H1 (cell line): ENCODE data around the gene KCNJ10.

ENCODE experiments used
- BACH1 ChIP-seq: IDR thresholded peaks from 2 replicates; pipeline ENCODE4 v1.6.1; 2012; ENCODE audit warnings: low read length, improper control_type of control experiment
- CTCF ChIP-seq, 3 experiments: IDR thresholded peaks; 1 replicate in 2 of 3; 2 replicates in 1 of 3; pipeline versions ENCODE4 v1.5.1 to v1.6.1; 2011; ENCODE audit warnings: low read length in 3 of 3, mild to moderate bottlenecking in 3 of 3, inconsistent platforms in 2 of 3, low read depth in 1 of 3, moderate library complexity in 1 of 3; ENCODE audit not compliant: insufficient read depth in 1 of 3; ENCODE audit errors: control extremely low read depth in 1 of 3
- POLR2A ChIP-seq, 2 experiments: IDR thresholded peaks; 1 replicate in 1 of 2; 2 replicates in 1 of 2; pipeline ENCODE4 v1.6.1; 2011; ENCODE audit warnings: low read depth in 2 of 2, low read length in 2 of 2, mild to moderate bottlenecking in 2 of 2; ENCODE audit errors: control extremely low read depth in 1 of 2
- RNF2 ChIP-seq: fragments of 200-900, 300-1000 bp; sonication (generic); IDR thresholded peaks from 2 replicates; pipeline ENCODE4 v1.7.1; 2016; ENCODE audit warnings: borderline replicate concordance, low read depth, mild to moderate bottlenecking, antibody characterized with exemption, low read length; ENCODE audit not compliant: poor library complexity, severe bottlenecking; ENCODE audit errors: missing control alignments
- TAF1 ChIP-seq: IDR thresholded peaks from 2 replicates; pipeline ENCODE4 v1.6.1; 2011; ENCODE audit warnings: mild to moderate bottlenecking, low read depth, low read length
- YY1 ChIP-seq: IDR thresholded peaks from 2 replicates; pipeline ENCODE4 v1.6.1; 2011; ENCODE audit warnings: low read depth, mild to moderate bottlenecking, low read length

DNA sequence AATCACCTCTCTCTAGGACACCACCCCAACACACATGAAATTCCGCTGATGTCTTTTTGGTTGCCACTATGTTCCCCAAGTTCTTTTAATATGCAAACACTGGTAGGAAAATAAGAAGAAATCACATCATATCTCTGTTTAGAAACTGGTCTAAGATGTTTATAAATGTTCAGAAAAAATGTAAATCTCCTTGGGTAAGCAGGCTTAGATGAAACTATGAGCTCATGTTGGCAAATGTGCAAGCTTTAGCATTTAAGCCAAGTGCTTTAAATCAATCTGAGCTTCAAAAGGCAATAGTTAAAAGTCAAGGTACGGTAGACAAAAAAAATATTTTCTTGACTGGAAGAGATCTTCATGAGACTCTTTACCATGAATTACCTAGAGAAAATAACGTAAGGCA lies 90.7 kb downstream of the KCNJ10 start:
- TF ChIP-seq CTCF (IDR thresholded peaks at IDR 0.05; ENCODE audit: control extremely low read depth in 1 of 3, insufficient read depth in 1 of 3, low read depth in 1 of 3, low read length in 3 of 3): no peak
- no peak for TF ChIP-seq TAF1
- no peak for TF ChIP-seq RNF2
- no peak for TF ChIP-seq BACH1
- TF ChIP-seq POLR2A (IDR thresholded peaks at IDR 0.05; ENCODE audit: control extremely low read depth in 1 of 2, low read depth in 2 of 2, low read length in 2 of 2): no peak
- no peak for TF ChIP-seq YY1
